Measurements from ENCODE around the gene FDCSP.
"Not testable (repeated sequence)": the region's sequence is repeated elsewhere in the genome, so short reads cannot be mapped to it uniquely, and the experiment has no call there.

FDCSP gene

GRCh38 chr4:70239884-70240591 lies 14.1 kb downstream of the FDCSP start:
- DNase-seq, result no peak

- not testable (repeated sequence) for DNase-seq
Observed at GRCh38 chr4:70242297-70242696, 16.4 kb downstream of the FDCSP start, which contains the start of gene CSN3. CSN3 (plus strand) TSS chr4:70242597; CDS start chr4:70244820, 2,223 bp downstream.

GRCh38 chr4:70243091-70243490 lies 17.2 kb downstream of the FDCSP start:
- no peak for DNase-seq

GRCh38 chr4:70251250-70251944 lies 25.5 kb downstream of the FDCSP start:
- DNase-seq, result no peak

- no peak for DNase-seq
Observed at GRCh38 chr4:70251945-70252277, 26.0 kb downstream of the FDCSP start.

- DNase-seq, result no peak
Observed at GRCh38 chr4:70269674-70270073, 43.8 kb downstream of the FDCSP start.

- no peak for DNase-seq
Observed at GRCh38 chr4:70277121-70277520, 51.2 kb downstream of the FDCSP start.

- DNase-seq, result no peak
Observed at GRCh38 chr4:70280567-70280966, 54.6 kb downstream of the FDCSP start.

Measured in stimulated activated CD8-positive, alpha-beta memory T cell treated with anti-CD3 and anti-CD28 coated beads, Interleukin-4, amount 100 ng/mL, for 48 hours (primary cell).